ENCODE measurements around the gene FARS2. TPM values are rescaled to one million over a fixed set of nuclear protein-coding genes. Genes with fewer than 3 reads are reported as not detected.

The FARS2 gene
- polyA plus RNA-seq, 3 donors = 12.2 to 21.6 (median 17.7) TPM

DNA sequence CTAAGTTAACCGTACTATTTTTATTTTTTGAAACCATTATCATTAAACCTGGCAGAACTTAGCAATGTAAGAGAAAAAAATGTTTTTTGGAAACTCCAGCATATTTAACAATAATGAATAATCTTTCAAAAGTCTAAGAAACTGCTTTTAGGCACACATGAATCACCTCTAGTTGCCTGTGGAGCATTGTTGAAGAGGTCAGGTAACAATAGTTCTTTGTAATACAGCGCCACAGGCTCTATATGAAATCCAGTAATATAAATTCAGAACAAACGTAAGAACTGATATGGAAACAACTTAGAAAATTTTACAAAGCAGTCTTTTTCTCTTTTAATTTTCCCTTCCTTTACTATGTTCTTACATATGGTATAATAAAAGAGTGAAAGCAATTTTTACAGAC is 10.9 kb upstream of the FARS2 start:
- no peak for TF ChIP-seq CTCF (IDR thresholded peaks at IDR 0.05)
- peaks cover 11 to 14% of the 10 kb centered on the region in 2 donors for H3K36me3 Mint-ChIP-seq
- no peak for DNase-seq

GRCh38 chr6:5250911-5251310 is 10.4 kb upstream of the FARS2 start:
- H3K9me3 ChIP-seq (replicated peaks in 1 of 2; ENCODE audit: control insufficient read depth in 1 of 2, insufficient read depth in 1 of 2, low read length in 2 of 2) = no peaks in the 10 kb centered on the region
- Mint-ChIP-seq H3K4me3 (no peak overlapping the region), H3K27me3 (ENCODE audit: low read depth in 3 of 3) (peaks cover 0 to 2% (median 0%) of the 10 kb centered on the region in 3 donors), H3K27ac (no peak overlapping the region), H3K9me3 (peaks cover 0 to 3% (median 0%) of the 10 kb centered on the region in 7 donors), H3K4me1 (peaks cover 2% of the 10 kb centered on the region), H3K36me3 (peaks cover 11 to 14% of the 10 kb centered on the region in 2 donors)
- no peaks in the 10 kb centered on the region for H3K79me2 ChIP-seq (ENCODE audit: insufficient read depth, low read length)
- WGBS (ENCODE audit: insufficient coverage) = 100% methylated on average over 2 of the region's 4 CpGs
- no peak overlapping the region for H3K4me2 ChIP-seq (replicated peaks; ENCODE audit: extremely low read depth, low read length, poor library complexity, severe bottlenecking)
- no peaks in the 10 kb centered on the region for H4K20me1 ChIP-seq (ENCODE audit: insufficient read depth, low read length)
- no peak overlapping the region for H3K9ac ChIP-seq (ENCODE audit: insufficient read depth, low read length, poor library complexity, severe bottlenecking)
- H2AFZ ChIP-seq (ENCODE audit: insufficient read depth, low read depth, low read length, poor library complexity, severe bottlenecking) = no peak overlapping the region
- no peak for DNase-seq
- H3K4me3 ChIP-seq (replicated peaks in 1 of 3; ENCODE audit: low read depth in 2 of 3, low read length in 3 of 3) = no peak overlapping the region
- peaks cover 0 to 7% of the 10 kb centered on the region in 2 donors for H3K36me3 ChIP-seq (replicated peaks in 1 of 2; ENCODE audit: control insufficient read depth in 1 of 2, insufficient read depth in 2 of 2, low read length in 2 of 2)
- intact Hi-C loops (cut with micrococcal nuclease) = no loop called here
- H3K27ac ChIP-seq (ENCODE audit: low read depth in 1 of 2, low read length in 2 of 2) = no peak overlapping the region
- no peaks in the 10 kb centered on the region for H3K4me1 ChIP-seq (ENCODE audit: control insufficient read depth in 1 of 2, insufficient read depth in 2 of 2, low read length in 2 of 2)
- H3K27me3 ChIP-seq (ENCODE audit: control insufficient read depth in 2 of 2, insufficient read depth in 2 of 2, low read length in 2 of 2) = no peaks in the 10 kb centered on the region
- no peak for TF ChIP-seq CTCF (IDR thresholded peaks at IDR 0.05)

More for the DNA sequence above, 10.9 kb upstream of the FARS2 start:
- Histone ChIP-seq H3K27ac (ENCODE audit: low read depth in 1 of 2, low read length in 2 of 2) (no peak overlapping the region), H3K4me1 (ENCODE audit: control insufficient read depth in 1 of 2, insufficient read depth in 2 of 2, low read length in 2 of 2) (no peaks in the 10 kb centered on the region), H3K9me3 (replicated peaks in 1 of 2; ENCODE audit: control insufficient read depth in 1 of 2, insufficient read depth in 1 of 2, low read length in 2 of 2) (no peaks in the 10 kb centered on the region), H3K9ac (ENCODE audit: insufficient read depth, low read length, poor library complexity, severe bottlenecking) (no peak overlapping the region), H3K4me2 (replicated peaks; ENCODE audit: extremely low read depth, low read length, poor library complexity, severe bottlenecking) (no peak overlapping the region), H3K27me3 (ENCODE audit: control insufficient read depth in 2 of 2, insufficient read depth in 2 of 2, low read length in 2 of 2) (no peaks in the 10 kb centered on the region), H3K79me2 (ENCODE audit: insufficient read depth, low read length) (no peaks in the 10 kb centered on the region), H4K20me1 (ENCODE audit: insufficient read depth, low read length) (no peaks in the 10 kb centered on the region), H2AFZ (ENCODE audit: insufficient read depth, low read depth, low read length, poor library complexity, severe bottlenecking) (no peak overlapping the region), H3K4me3 (replicated peaks in 1 of 3; ENCODE audit: low read depth in 2 of 3, low read length in 3 of 3) (no peak overlapping the region), H3K36me3 (replicated peaks in 1 of 2; ENCODE audit: control insufficient read depth in 1 of 2, insufficient read depth in 2 of 2, low read length in 2 of 2) (peaks cover 0 to 7% of the 10 kb centered on the region in 2 donors)
- Mint-ChIP-seq H3K27ac (no peak overlapping the region), H3K4me3 (no peak overlapping the region), H3K4me1 (peaks cover 2% of the 10 kb centered on the region), H3K27me3 (ENCODE audit: low read depth in 3 of 3) (peaks cover 0 to 2% (median 0%) of the 10 kb centered on the region in 3 donors), H3K9me3 (peaks cover 0 to 3% (median 0%) of the 10 kb centered on the region in 7 donors)
- WGBS (ENCODE audit: insufficient coverage) = no CpG with 5 or more reads among the region's 3 CpGs
- intact Hi-C loops (cut with micrococcal nuclease) = no loop called here

All from CD14-positive monocyte (primary cell).